ENCODE data around the gene KCNK3.
"Not testable (repeated sequence)": the region's sequence is repeated elsewhere in the genome, so short reads cannot be mapped to it uniquely, and the experiment has no call there.

KCNK3 gene

DNA sequence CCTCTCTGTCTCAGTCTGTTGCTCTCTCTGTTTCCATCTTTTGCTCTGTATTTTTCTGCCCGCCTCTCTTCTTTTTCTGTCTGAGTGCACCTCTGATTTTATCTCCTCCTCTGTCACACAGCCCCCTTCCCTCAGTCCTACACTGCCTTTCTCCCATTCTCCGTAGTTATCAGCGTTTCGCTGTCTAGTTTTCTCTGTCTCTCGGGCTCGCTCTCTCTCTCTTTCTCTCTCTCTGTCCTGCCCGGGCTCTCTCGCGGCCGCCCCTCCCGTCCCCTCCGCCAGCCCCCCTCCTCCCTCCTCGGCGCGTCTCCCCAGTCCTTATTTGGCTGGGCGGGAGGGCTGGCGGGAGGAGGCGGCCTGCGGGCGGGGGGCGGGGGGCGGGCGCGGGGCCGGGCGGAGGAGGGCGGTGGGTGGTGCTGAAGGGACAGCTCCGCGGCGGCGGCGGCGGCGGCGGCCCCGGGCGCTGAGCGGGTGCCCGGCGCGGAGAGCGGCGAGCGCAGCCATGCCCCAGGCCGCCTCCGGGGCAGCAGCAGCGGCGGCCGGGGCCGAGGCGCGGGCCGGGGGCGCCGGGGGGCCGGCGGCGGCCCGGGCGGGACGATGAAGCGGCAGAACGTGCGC lies at the start of gene KCNK3:
KCNK3 (plus strand) TSS at position 444 of the 618 bp plus-strand sequence; CDS start at position 598, 154 bp downstream.
- peak within 1 kb of the TSS; percentile 35 for H3K4me3 ChIP-seq (ENCODE audit: low read depth, low read length)

DNA sequence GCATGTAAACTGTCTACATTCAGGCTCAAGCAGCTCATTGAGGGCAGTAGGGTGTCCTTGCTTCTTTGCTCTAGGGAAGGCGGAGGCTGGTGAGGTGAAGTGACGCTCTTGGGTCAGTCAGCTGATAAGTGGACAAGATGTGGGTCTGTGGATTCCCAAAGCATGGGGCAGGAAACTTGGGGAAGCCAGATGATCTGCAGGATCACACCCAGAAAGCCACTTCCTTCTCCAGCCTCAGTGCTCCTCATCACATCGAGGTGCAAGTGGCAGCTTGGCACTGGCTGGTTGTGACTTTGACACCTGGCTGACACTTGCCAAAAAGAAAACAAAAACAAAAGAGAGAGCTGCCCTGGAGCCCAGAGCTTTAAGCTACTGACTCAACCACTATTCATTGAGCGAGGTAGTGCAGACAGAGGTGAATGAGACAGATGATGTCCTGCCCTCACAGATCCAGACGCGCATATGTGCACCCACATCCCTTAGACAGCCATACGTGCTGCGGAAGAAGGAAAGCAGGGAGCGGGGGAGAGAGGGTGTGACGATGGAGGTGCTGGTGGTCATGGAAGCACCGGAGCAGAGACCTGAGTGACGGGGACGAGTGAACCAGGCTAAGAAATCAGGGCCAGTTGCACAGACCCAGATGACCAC lies 48.2 kb upstream of the KCNK3 start:
- no peak for DNase-seq (ENCODE audit: low read depth)
- H3K4me3 ChIP-seq (ENCODE audit: low read depth, low read length): no peak overlapping the region

More for the DNA sequence above, at the start of gene KCNK3:
- no peak for DNase-seq (ENCODE audit: low read depth)

DNA sequence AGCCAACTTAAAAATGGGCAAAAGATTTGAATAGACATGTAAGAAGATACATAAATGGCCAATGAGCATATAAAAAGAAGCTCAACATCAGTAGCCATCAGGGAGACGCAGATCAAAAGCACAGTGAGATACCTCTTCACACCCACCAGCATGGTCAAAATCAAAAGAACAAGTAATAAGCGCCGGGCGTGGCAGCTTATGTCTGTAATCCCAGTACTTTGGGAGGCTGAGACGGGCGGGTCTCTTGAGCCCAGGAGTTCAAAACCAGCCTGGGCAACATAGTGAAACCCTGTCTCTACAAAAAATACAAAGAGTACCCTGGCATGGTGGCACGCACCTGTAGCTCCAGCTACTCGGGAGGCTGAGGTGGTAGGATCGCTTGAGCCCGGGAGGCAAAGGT lies 46.8 kb upstream of the KCNK3 start:
- no peak for DNase-seq (ENCODE audit: low read depth)
- H3K4me3 ChIP-seq (ENCODE audit: low read depth, low read length): no peak overlapping the region

DNA sequence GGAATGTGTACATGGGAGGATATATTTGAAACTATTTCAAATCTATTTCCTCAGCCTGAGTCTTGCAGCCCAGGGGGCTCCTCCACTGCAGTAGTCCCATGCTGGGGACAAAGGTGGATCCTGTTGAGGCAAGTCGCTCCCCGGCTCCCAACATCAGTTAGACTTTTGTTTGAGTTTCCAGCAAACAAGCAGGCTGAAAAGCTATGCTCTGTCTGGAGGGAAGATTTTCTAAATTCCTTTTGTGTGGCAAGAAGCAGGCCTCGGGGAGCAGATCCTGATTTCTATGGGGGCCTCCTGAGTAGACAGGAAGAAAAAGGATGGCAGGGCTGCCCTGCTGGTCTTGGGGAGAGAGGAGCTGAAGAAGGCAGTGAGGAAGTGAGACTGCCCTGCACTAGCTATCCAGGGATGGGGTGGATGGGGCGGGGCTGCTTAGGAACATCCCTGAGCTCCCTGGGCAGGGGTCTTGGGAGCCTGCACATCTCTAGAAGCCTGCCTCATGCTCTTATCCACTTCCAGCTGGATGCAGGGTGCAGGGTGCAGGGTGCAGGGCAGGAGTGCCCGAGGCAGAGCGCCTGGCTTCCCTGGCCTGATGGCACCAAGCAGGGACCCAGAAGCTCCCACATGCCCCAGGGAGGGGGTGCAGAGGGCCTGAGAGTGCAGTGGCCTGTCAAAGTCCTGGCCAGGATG lies 45.4 kb upstream of the KCNK3 start:
- H3K4me3 ChIP-seq (ENCODE audit: low read depth, low read length): no peak overlapping the region
- DNase-seq (ENCODE audit: low read depth): no peak

DNA sequence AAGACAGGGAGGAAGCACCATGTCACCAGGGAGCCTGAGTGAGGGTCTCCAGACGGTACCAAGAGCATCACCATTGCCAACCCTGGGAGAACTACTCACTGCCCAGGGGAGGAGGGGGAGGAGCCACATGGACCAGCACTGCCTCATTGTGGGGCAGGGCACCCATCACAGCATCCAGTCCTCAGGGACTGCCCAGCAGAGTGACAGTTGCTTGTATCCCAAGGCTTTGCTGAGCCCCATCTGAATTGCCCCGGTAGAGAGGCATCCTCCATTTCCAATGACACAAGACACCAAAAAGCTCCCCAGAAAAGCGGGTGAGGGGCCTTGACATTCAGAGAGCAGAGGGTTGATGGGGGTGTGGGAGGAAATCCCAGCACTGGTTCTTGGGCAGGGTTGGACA lies 44.5 kb upstream of the KCNK3 start:
- DNase-seq (ENCODE audit: low read depth): no peak
- no peak overlapping the region for H3K4me3 ChIP-seq (ENCODE audit: low read depth, low read length)

DNA sequence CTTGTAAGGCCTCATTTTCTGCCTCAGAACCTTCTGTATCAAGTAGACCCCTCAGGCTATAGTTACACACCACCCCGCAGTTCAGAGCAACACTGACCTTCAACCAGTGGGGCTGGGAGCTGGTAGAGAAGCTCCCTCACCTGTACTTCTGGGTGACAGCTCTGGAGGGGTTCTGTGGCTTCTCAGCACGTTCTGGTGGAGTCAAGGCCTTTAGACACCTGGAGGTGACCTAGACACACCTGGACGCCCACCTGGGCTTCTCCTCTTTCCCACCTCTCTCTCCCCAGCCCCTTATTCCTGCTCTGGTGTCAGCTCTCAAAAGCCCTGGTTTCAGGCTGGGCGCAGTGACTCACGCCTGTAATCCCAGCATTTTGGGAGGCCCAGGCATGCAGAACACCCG lies 44.0 kb upstream of the KCNK3 start:
- no peak overlapping the region for H3K4me3 ChIP-seq (ENCODE audit: low read depth, low read length)
- no peak for DNase-seq (ENCODE audit: low read depth)

DNA sequence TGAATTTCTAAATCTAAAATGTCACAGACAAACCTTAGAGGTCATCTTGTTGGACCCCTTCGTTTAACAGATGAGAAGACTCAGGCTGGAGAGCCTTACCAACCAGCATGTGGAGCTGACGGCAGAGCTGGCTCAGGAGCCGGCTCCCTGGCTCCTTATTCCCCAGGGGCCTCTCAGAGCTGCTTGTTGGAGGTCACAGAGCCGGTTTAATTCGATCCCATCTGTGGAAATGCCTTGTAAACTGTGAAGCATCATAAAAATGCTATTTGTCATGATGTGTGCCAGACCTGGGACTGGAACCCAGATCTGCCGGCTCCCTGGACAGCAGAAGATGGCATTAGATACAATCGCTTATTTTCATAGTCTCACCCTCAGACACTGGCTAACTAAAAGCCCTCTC lies 43.2 kb upstream of the KCNK3 start:
- no peak overlapping the region for H3K4me3 ChIP-seq (ENCODE audit: low read depth, low read length)
- no peak for DNase-seq (ENCODE audit: low read depth)

DNA sequence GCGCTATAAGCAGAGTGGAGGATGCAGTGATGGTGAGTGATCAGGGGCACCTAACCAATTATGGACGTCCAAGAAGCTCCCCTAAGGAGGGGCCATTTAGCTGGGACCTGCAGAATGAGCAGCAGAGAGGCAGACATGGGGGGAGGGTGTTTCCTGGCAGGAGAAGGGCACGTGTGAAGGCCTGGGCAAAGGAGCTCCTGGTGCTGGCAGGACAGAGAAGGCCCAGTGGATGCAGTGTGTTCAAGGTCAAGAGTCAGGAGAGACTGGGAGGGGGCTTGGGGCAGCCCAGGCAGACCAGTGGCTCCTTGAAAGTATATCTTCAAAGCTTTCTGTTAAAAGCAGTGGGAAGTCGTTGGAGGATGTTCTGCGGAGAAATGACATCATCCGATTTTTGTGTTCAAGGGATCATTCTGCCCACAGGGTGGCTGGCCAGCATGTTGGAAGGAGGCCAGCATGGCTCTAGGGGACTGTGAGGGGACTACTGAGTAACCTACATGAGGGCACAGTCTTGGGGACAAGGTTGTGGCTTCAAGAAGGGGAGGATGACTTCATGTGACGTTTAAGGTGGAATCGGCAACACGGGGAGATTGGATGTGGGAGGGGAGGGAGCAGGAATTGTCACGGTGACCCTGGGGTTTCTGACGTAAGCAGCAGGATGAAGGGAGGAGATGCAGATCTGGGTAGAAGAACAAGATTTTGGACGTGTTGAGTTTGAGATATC lies 42.4 kb upstream of the KCNK3 start:
- DNase-seq (ENCODE audit: low read depth): no peak

DNA sequence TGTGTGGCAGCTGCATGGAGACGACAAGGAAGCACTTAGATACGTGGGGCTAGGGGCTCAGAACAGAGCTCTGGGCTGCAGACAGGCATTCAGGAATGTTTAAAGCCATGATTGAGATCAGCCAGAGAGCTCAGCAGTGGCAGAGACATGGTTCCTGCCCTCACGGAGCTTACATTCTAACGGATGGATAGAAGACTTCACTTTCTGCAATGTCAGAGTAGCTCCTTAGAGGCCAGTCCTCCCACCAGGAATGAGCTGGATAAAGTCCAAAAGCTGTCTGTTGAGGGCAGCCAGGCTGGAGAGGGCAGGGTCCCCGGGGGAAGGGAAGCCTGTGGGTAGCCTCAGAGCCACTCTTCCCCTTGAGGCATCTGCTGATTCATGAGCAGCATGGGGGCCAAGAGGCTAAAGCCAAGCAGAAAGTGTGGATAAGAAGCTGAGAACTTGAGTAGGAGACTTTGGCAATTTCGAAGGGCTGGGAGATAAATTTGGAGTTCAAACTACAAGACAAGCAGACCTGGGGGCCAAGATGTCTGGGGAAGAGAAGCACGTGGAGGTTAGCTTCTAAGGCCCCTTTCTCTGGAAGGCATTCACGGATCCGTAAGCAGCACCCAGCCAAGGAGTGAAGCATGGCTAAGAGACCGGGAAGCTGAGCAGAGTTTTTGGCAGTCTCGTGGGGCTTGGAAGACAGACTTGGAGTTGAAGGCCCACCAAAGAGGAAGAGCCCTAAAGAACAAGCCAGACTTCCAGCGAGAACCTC lies 41.6 kb upstream of the KCNK3 start:
- no peak for DNase-seq (ENCODE audit: low read depth)
- no peak overlapping the region for H3K4me3 ChIP-seq (ENCODE audit: low read depth, low read length)

More for the DNA sequence above, 42.4 kb upstream of the KCNK3 start:
- H3K4me3 ChIP-seq (ENCODE audit: low read depth, low read length): no peak overlapping the region

DNA sequence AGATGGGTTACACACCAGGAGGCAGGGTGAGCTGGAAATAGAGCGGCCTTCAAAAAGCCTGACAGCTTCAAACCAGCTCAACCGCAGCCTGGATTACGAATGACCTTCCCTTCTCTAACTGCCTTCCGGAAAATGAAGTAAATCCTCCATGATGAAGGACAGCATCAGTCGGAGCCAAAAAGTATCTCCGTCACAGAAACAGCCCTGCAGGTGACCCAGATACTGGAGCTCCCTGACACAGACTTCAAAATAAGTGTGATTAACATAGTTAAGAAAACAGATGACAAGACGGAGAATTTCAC lies 41.1 kb upstream of the KCNK3 start:
- no peak overlapping the region for H3K4me3 ChIP-seq (ENCODE audit: low read depth, low read length)
- DNase-seq (ENCODE audit: low read depth): no peak

DNA sequence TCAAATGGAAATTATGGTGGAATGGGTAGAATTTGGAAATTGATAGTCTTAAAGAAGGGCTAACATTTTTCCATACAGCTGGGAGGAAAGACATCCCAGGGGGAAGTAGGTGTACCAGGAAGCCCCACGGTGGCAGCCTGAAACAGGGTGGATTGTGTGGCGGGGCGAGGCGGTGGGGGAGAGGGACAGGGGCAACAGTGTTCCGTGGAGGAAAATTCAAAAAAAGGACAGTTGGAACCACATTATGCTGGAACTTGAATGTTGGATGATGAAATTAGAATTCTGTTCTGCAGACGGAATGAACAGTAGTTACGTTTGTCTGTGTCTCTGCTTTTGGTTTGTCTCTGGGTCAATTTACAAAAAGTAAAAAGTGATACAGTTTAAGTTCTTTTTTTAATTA lies 40.7 kb upstream of the KCNK3 start:
- no peak for DNase-seq (ENCODE audit: low read depth)
- H3K4me3 ChIP-seq (ENCODE audit: low read depth, low read length): no peak overlapping the region

DNA sequence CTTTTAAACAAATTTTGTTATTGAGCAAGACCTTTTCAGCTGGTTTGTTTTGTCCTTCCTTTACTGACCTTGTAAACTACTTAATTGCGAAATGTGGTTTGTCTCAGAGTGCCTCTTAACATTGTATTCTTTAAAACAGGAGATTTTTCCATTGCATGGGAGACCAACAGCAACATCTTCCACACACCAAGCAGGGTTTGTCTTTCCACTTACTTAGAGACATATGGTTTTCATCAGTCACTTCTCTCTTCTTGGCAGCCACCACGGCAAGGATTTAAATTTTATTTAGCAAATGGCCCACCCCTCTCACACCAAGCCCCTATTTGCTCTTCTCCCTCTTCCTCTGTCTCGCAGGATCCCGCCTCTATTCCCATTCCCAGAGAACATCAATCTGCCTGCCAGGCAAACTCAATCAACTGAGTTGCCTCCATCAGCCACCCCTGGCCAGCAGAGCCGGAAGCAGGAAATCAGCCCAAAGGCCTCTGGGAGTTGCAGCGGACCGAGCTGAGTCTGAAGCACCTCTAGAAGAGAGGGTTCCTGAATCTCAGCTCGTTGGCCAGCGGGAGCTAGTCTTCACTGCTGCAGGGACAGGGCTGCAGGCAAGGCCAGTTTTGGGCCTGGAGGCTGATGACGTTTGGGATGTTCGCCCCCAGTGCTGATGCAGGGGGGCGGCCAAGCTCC lies 40.0 kb upstream of the KCNK3 start:
- DNase-seq (ENCODE audit: low read depth): no peak

DNA sequence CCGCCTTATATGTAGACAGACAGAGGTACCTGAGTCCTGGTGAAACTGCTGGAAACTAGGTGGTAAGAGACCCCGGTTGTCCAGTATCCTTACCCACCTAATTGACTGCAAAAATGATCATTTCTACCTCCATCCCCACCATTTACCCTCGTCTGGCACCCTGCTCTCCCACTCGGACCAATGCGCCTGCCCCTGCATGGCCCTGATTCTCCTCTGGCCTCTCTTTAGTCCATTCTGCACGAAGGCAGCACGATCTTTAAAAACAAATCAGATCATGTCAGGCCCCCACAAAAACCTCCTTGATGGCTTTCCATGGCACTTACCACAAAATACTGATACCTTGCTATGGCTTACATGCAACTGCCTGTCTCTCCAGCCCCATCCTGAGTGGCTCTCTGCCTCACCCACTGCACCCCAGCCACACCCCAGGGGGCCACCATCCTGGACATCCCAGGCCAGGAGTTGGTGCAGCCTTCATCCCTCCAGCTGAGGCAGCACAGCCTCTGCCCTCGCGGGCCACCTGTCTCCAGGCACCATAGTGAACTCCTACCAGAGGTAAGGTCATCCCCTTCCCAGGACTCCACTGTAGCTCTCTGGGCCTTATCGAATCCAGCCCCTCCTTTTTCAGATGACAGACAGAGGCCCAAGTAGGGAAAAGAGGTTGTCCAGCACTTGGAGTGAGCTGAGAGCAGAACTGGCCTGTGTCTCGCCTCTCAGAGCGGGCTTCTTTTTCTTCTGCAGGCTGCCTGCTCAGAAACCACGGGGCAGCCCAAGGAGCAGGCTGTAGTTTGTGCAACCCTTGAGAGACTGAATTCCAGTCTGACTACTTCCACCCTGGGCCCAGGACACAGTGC lies 39.1 kb upstream of the KCNK3 start:
- no peak overlapping the region for H3K4me3 ChIP-seq (ENCODE audit: low read depth, low read length)
- no peak for DNase-seq (ENCODE audit: low read depth)

More for the DNA sequence above, 40.0 kb upstream of the KCNK3 start:
- H3K4me3 ChIP-seq (ENCODE audit: low read depth, low read length): no peak overlapping the region

DNA sequence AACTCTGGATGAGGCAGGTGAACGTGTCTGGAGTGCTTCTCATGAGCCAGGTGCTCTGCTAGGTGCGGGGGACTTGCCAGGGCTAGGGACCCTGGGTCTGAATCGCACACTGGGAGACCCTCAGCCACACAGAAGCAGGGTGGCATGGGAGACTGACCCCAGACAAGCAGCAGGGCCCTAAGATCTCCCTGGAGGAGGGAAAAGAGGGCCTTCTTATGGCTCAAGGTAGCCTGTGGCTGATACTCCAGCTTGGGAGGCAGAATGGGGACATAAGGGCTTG lies 38.5 kb upstream of the KCNK3 start:
- no peak for DNase-seq (ENCODE audit: low read depth)
- H3K4me3 ChIP-seq (ENCODE audit: low read depth, low read length): no peak overlapping the region

DNA sequence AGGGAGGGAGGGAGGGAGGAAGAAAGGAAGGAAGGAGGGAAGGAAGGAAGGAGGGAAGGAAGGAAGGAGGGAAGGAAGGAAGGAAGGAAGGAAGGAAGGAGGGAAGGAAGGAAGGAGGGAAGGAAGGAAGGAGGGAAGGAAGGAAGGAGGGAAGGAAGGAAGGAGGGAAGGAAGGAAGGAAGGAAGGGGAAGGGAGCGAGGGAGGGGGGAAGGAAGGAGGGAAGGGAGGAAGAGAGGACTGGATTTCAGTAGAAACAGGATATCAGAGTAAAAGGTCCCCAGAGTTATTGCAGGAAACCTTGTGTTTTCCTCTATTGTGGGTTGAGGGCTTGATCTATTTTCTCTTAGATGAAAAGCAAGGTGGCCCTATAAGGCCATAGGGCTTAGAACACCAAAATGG lies 37.4 kb upstream of the KCNK3 start:
- not testable (repeated sequence) for H3K4me3 ChIP-seq (ENCODE audit: low read depth, low read length); DNase-seq (ENCODE audit: low read depth)

DNA sequence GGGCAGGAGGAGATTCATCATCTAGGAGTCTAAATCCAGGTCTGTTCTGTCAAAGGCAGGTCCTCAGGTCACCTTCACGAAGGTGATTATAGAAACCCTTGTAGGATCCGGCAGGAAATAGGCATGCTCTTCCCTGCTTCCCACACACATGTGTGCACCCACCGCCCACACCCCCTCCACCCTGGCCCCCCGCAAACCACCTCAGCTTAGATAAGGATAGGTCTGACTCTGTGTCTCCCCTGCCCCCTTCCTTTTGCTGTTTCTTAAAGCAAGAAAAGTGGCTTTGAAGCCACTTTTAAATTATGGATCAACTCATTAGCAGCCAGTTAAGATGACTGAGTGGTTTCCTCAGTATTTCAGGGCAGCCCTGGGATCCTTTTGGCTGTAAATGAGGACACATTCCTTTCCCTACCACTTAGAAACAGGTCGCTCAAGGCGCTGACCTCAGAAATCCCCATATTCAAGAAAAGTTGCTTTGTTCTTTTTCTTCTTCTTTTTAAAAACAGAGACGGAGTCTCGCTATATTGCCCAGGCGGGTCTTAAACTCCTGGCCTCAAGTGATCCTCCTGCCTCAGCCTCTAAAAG lies 36.8 kb upstream of the KCNK3 start:
- H3K4me3 ChIP-seq (ENCODE audit: low read depth, low read length): no peak overlapping the region
- no peak for DNase-seq (ENCODE audit: low read depth)

DNA sequence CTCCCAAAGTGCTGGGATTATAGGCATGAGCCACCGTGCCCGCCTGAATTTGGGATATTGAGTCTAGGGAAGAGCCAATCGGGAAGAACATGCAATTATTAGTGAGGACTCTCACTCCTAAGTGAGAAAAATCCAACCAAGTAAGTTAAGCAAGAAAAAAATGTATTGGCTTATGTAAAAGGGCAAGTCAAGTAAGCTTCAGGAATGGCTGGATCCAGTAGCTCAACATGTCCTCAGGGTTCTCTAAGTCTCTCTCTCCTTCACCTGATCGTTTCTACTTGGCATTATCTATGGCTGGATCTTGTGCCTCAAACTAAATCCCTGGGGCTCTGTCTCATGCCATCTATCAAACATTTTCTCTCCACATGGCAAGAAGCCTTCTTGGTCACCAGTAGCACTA lies 35.3 kb upstream of the KCNK3 start:
- no peak overlapping the region for H3K4me3 ChIP-seq (ENCODE audit: low read depth, low read length)
- no peak for DNase-seq (ENCODE audit: low read depth)

DNA sequence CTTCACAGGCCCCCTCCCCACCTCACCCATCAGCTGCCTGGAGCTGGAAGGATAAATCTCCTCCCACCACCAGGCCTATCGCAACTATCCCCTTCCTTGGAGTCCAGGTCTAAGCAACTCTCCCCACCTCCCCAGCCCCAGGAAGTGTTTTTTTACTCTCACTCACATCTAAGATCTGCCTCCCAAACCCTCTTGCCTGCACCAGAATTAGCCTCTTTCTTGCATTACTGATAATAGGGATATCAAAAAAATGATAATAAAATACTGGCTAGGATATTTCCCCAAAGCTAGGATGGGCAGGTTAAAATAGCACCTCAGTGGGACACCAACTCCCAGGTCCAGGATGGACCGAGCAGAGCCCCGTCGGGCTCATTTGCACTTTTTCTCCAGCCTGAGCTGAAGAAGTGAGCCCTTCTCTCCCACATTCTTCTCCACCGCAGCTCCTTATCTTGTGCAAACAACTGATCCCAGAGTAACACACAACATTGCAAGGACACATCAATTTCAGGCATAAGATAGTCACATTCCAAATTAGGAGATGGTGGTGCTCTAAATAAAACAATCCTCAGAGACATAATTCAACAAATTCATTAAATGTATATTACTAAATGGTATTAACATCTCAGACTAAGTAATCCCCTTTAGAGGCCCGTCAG lies 33.7 kb upstream of the KCNK3 start:
- no peak overlapping the region for H3K4me3 ChIP-seq (ENCODE audit: low read depth, low read length)
- no peak for DNase-seq (ENCODE audit: low read depth)

Measured in skeletal muscle cell (primary cell).